HEK293T (cell line): ENCODE data around the gene TIGAR.

Experiments used
- ARNT ChIP-seq: fragments of 450-650 bp; IDR thresholded peaks from 2 replicates; pipeline ENCODE4 v1.6.1; 2017; ENCODE audit warnings: mild to moderate bottlenecking
- BHLHE40 ChIP-seq: fragments of 450-650 bp; IDR thresholded peaks from 2 replicates; pipeline ENCODE4 v1.6.1; 2016; ENCODE audit warnings: mild to moderate bottlenecking, moderate library complexity, borderline replicate concordance
- CTBP1 ChIP-seq: fragments of 450-650 bp; IDR thresholded peaks from 2 replicates; pipeline ENCODE4 v1.6.1; 2016; ENCODE audit warnings: borderline replicate concordance
- ELF4 ChIP-seq: fragments of 450-650 bp; IDR thresholded peaks from 2 replicates; pipeline ENCODE4 v1.6.1; 2017; ENCODE audit warnings: antibody characterized with exemption
- FOXA1 ChIP-seq: fragments of 450-650 bp; IDR thresholded peaks from 2 replicates; pipeline ENCODE4 v1.6.1; 2016; ENCODE audit warnings: mild to moderate bottlenecking
- FOXK2 ChIP-seq: fragments of 450-650 bp; IDR thresholded peaks from 2 replicates; pipeline ENCODE4 v1.6.1; 2016; ENCODE audit warnings: mild to moderate bottlenecking
- FOXM1 ChIP-seq: fragments of 450-650 bp; IDR thresholded peaks from 2 replicates; pipeline ENCODE4 v1.6.1; 2017; ENCODE audit warnings: mild to moderate bottlenecking, borderline replicate concordance
- NFRKB ChIP-seq: fragments of 450-650 bp; IDR thresholded peaks from 2 replicates; pipeline ENCODE4 v1.6.1; 2016; ENCODE audit warnings: mild to moderate bottlenecking, moderate library complexity
- PKNOX1 ChIP-seq: fragments of 450-650 bp; IDR thresholded peaks from 2 replicates; pipeline ENCODE4 v1.6.1; 2016
- SP1 ChIP-seq: fragments of 450-650 bp; IDR thresholded peaks from 2 replicates; pipeline ENCODE4 v1.6.1; 2017
- SUZ12 ChIP-seq: fragments of 450-650 bp; IDR thresholded peaks from 2 replicates; pipeline ENCODE4 v1.6.1; 2016; ENCODE audit warnings: mild to moderate bottlenecking
- TARDBP ChIP-seq: fragments of 450-650 bp; IDR thresholded peaks from 2 replicates; pipeline ENCODE4 v1.6.1; 2016
- ZNF384 ChIP-seq: fragments of 450-650 bp; IDR thresholded peaks from 2 replicates; pipeline ENCODE4 v1.6.1; 2016

- TF ChIP-seq FOXA1 (no peak), FOXK2 (no peak), ZNF384 (no peak), TARDBP (no peak), FOXM1 (no peak), BHLHE40 (no peak), SUZ12 (no peak), NFRKB (no peak), SP1 (no peak), ARNT (no peak), PKNOX1 (no peak), ELF4 (no peak), CTBP1 (no peak)
These were observed 82.0 kb downstream of the TIGAR start for GRCh38 chr12:4402996-4403395.
